Activated naive CD4-positive, alpha-beta T cell treated with anti-CD3 and anti-CD28 coated beads, Interleukin-2, amount 50 U/mL, for 72 hours (primary cell): ENCODE results near the gene JARID2. TPM values are rescaled to one million over a fixed set of nuclear protein-coding genes. Genes with fewer than 3 reads are reported as not detected.

Source experiments
- ATAC-seq, 2 donors: fragments of 150-1000 bp; cut with Tn5 transposase; 2 replicates each; pipeline ENCODE4 v1.10.0; 2021; ENCODE audit warnings: mild to moderate bottlenecking in 2 of 2, moderate library complexity in 2 of 2
- DNase-seq, 2 donors: peaks; one replicate each; pipeline ENCODE4 v3.0.0; 2021 to 2022; ENCODE audit warnings: low spot score in 2 of 2
- H3K27ac Mint-ChIP-seq, 2 donors: one replicate each; pipeline ENCODE4 v1.8.0; 2022; ENCODE audit warnings: mild to moderate bottlenecking in 2 of 2, mixed read lengths in 2 of 2
- H3K36me3 Mint-ChIP-seq, 2 donors: one replicate each; pipeline ENCODE4 v1.8.0; 2022; ENCODE audit warnings: mixed read lengths in 2 of 2
- H3K9me3 Mint-ChIP-seq, 2 donors: one replicate each; pipeline ENCODE4 v1.8.0; 2022; ENCODE audit warnings: mixed read lengths in 2 of 2
- total RNA-seq, 2 donors: library from RNA; stranded (reverse); gene quantifications; one replicate each; pipeline ENCODE4 v1.2.3, GENCODE V29; 2022

JARID2 gene
- total RNA-seq, 2 donors from 2014 or later = 35.3 to 36.3 TPM

DNA sequence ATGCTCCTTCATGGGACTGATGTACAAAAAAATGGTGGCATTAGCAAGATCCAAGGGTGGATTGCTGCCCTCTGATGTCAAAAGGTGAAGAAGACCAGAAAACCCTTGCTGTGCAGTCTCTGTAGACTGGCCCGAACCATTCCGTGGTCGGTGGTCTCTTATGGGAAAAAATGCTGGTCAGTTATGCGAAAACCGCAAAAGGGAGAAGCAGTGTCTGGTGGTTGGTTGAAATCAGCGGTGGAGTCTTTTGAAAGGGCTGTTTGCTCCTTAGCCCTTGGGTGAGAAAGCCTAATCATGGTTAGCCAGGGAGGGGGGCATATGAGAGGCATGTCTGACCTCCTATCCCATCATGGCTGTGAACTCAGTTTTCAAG, 308.8 kb downstream of the JARID2 start:
- no peaks in the 10 kb centered on the region for H3K36me3 Mint-ChIP-seq
- ATAC-seq (no peak), DNase-seq (no peak)
- H3K27ac Mint-ChIP-seq = no peak overlapping the region
- peaks cover 0 to 4% of the 10 kb centered on the region in 2 donors for H3K9me3 Mint-ChIP-seq

DNA sequence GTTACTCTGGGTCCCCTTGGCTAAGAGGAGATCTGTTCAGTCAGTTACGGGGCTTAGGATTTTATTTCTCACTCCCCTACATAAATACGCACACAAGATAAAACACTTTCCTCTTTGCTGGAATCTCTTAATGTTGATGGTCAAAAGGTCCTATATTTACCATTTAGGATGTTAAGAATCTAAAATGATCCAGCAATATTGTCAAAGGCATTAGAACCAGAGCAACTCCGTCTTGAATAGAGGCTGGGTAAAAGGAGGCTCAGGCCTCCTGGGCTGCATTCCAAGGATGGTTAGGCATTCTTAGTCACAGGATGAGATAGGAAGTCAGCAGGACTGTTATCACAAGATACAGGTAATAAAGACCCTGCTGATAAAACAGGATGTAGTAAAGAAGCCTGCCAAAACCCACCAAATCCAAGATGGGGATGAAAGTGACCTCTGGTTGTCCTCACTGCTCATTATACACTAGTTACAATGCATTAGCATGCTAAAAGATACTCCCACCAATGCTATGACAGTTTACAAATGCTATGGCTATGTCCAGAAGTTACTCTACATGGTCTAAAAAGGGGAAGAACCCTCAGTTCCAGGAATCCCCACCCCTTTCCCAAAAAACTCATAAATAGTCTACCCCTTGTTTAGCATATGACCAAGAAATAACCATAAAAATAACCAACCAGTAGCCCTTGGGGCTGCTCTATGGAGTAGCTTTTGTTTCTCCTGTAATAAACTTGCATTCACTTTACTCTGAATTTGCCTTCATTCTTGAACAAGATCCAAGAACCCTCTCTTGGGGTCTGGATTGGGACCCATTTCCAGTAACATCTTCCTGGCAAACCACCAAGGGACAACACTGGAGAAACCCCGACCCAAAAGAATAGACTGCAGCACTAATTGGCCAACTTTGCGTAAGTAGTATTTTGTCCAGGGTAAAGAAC, 309.5 kb downstream of the JARID2 start:
- ATAC-seq (no peak), DNase-seq (no peak)
- Mint-ChIP-seq H3K27ac (no peak overlapping the region), H3K9me3 (peaks cover 0 to 4% of the 10 kb centered on the region in 2 donors), H3K36me3 (no peaks in the 10 kb centered on the region)

DNA sequence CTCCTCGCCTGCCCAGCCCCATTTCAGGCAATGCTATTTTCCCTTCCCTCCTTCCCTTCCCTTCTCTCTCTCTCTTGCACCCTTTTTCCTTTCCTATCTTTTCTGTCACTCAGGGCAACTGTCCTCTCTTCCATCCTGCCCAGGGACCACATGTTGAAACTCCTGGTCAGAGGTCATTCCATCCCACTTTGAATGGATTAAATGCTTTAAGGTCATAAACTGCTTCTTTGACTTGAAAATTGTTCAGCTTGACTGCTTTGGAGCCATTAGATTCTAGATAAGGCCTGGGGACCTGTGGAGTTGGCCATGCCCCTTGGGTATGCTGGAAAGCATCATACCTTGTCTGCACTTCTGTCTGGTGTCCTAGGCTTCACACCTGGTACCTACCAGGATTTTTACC, 310.8 kb downstream of the JARID2 start:
- ATAC-seq (no peak), DNase-seq (no peak)
- Mint-ChIP-seq H3K9me3 (peaks cover 0 to 4% of the 10 kb centered on the region in 2 donors), H3K27ac (peak overlapping the region in 1 of 2 donors; percentile 2), H3K36me3 (no peaks in the 10 kb centered on the region)

DNA sequence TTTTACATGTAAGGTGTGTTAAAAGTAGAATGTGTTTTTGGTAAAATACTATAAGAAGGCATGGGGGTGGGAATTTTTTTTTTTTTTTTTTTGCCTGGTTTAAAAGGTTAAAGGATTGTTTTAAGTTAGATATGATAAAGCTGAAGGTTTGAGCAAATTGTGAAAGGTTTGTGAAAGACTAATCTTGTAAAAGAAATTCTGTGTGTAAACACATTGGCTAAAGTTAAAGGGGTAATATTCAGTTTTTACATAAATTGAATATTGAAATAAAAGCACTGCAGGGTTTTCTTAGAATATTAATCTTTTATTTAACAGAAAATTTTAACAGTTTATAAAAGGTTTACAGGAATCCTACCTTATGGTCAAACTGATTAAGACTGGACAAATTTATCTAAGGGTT, 311.3 kb downstream of the JARID2 start:
- DNase-seq (no peak), ATAC-seq (no peak)
- H3K27ac Mint-ChIP-seq = no peak overlapping the region
- H3K36me3 Mint-ChIP-seq = no peaks in the 10 kb centered on the region
- H3K9me3 Mint-ChIP-seq = peaks cover 0 to 4% of the 10 kb centered on the region in 2 donors

DNA sequence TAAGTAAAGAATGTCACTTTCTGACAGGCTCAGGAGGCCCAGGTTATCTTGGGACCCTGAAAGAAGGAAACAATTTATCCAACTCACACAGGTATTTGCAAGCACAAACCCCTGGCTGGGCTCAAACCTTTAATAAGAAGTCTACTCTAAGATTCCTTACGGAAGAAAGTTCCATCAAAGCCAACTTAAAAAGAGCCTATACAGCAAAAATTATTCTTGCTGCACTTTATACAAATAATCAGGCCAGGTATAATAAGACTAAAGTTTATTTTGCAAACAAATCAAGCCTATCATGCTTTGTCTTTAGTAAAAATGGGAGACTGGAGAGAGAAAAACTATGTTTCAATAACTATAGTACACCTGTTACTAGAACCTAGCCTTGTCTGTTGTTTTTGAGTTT, 314.8 kb downstream of the JARID2 start:
- no peak overlapping the region for H3K27ac Mint-ChIP-seq
- peaks cover 0 to 9% of the 10 kb centered on the region in 2 donors for H3K9me3 Mint-ChIP-seq
- peaks cover 0 to 7% of the 10 kb centered on the region in 2 donors for H3K36me3 Mint-ChIP-seq
- no peak for ATAC-seq
- DNase-seq = no peak

DNA sequence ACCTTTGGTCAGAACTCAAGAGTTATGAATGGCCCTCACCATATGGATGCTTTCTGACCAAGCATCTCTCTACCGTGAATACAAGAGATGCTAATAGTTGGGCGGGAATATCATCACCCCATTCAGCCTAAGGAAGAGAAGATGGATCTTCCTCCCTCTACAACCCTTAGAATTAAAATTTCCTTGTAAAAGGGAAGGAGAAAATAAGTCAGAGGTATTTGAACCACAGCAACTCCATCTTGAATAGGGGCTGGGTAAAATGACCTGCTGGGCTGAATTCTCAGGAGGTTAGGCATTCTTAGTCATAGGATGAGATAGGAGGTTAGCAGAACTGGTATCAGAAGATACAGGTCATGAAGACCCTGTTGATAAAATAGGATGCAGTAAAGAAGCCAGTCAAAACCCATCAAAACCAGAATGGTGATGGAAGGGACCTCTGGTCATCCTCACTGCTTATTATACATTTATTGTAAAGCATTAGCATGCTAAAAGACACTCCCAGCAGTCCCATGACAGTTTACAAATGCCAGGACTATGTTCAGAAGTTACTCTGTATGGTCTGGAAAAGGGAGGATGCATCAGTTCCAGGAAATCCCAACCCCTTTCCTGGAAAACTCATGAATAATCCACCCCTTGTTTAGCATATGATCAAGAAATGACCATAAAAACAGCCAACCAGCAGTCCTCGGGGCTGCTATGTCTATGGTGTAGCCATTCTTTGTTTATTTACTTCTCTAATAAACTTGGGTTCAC, 315.8 kb downstream of the JARID2 start:
- DNase-seq = no peak
- Mint-ChIP-seq H3K27ac (no peak overlapping the region), H3K9me3 (peaks cover 0 to 9% of the 10 kb centered on the region in 2 donors), H3K36me3 (peaks cover 0 to 7% of the 10 kb centered on the region in 2 donors)
- no peak for ATAC-seq

DNA sequence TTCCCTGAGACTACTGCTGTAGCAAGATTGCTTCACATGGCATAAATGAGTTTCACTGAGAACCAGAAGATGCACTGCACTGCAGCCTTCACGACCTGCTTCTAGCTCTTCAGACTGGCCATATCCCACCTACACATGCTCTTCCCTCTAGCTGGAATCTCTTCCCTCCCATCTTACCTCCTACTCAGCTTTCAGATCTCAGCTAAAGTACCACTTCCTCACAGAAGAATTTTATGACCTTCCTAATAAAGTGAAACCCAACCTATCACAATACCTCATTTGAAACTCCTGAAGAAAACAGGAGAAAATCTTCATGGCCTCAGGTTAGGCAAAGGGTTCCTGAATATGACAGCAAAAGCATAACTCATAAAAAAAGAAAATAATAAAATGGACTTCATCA, 317.1 kb downstream of the JARID2 start:
- peaks cover 0 to 9% of the 10 kb centered on the region in 2 donors for H3K9me3 Mint-ChIP-seq
- H3K36me3 Mint-ChIP-seq = peaks cover 0 to 7% of the 10 kb centered on the region in 2 donors
- H3K27ac Mint-ChIP-seq = no peak overlapping the region
- DNase-seq (no peak), ATAC-seq (no peak)

DNA sequence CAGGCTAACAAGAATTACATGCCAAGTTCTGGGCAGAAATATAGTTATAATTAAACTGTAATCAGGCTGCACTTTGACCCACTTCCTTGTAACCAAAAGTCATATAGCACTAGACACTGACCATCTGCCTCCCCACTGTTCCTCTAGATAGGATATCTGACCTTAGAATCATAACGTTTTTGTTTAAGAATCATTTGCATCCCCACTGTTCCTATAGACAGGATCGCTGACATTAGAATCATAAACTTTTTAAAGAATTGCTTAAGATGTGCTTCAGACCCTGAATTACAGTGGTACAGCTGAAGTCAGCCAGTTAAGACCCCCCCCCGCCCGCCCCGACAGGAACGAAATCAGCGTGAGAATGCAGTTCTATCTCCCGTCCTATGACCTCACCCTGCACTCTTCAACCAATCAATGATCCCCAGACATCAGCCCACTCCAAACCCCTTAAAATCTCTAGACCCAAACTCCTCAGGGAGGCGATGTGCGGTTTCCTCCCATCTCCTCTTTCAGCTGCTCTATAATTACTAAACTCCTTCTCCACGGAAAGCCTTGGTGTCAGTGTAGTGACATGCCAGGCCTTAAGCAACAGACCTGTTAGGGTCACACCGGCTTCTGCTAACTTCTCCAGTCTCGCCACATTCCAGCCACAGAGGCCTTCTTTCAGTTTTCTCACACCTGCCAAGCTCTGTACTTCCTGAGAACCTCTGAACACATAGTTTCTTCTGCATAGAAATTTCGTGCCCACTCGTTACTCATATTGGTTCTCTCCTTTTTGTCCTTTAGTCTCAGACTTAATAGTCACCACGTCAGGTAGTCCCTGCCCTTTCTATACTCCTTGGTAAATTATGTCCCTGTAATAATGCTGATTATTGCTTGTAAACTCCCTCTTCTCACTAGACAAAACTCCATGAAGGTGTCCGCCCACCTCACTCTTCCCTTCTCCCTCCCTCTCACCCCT, 323.4 kb downstream of the JARID2 start:
- DNase-seq (no peak), ATAC-seq (peak in 1 of 2 donors; percentile 20)
- peaks cover 0 to 12% of the 10 kb centered on the region in 2 donors for H3K36me3 Mint-ChIP-seq
- H3K27ac Mint-ChIP-seq = peak overlapping the region in 1 of 2 donors; percentile 9
- no peaks in the 10 kb centered on the region for H3K9me3 Mint-ChIP-seq

DNA sequence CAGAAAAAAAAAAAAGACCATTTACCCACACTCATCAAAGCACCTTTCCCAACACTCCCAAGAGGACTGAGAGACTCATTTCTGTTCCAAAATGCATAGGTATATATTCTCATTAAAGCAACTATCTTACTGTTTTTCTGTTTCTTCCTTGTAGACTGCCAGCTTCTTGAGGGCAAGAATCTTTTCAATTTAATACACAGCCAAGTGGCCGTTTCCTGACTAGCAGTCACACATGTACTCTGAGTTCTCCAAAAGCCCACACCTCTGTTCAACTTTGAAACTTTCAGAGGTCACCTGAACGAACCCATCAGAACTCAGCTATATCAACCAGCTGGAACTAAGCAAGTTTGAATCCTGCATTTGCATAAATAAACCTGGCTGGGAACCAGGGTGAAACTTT, 324.3 kb downstream of the JARID2 start:
- ATAC-seq = no peak
- no peak for DNase-seq
- H3K9me3 Mint-ChIP-seq = no peaks in the 10 kb centered on the region
- peaks cover 0 to 12% of the 10 kb centered on the region in 2 donors for H3K36me3 Mint-ChIP-seq
- H3K27ac Mint-ChIP-seq = no peak overlapping the region
